22Rv1 (cell line): ENCODE data around the gene AUTS2.

ENCODE experiments used
- CTCF ChIP-seq: fragments of 450-650 bp; IDR thresholded peaks from 2 replicates; pipeline ENCODE4 v1.5.1; 2017; ENCODE audit warnings: mild to moderate bottlenecking
- ZFX ChIP-seq: fragments of 450-650 bp; IDR thresholded peaks from 2 replicates; pipeline ENCODE4 v1.6.1; 2017; ENCODE audit warnings: antibody characterized with exemption, borderline replicate concordance

DNA sequence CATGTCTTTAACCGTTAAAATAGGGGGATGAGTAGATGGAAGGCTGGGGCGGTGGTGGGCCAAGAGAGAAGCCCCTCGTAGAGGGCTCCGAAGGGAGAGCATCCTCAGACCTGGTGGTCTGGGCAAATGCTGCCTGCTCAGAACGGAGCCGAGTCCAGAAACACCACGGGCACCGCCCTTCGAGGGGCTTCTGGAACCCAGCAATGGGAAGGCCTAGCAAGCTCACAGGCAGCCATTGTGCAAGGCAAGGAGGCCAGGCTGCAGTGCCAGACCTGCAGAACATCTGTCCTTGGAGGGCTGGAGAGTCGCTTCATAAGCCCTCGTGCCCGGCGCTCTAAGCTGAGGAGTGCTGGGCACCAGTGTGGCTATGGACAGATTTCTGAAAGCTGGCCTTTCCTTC lies 889.6 kb downstream of the AUTS2 start:
- TF ChIP-seq CTCF (no peak), ZFX (no peak)
